ENCODE data around the gene RNF214. TPM values are rescaled to one million over a fixed set of nuclear protein-coding genes. Genes with fewer than 3 reads are reported as not detected.
"Not testable (repeated sequence)": the region's sequence is repeated elsewhere in the genome, so short reads cannot be mapped to it uniquely, and the experiment has no call there.

Gene RNF214
- 10 to 100 TPM; 14.6 to 21.8 TPM for total RNA-seq

GRCh38 chr11:117232092-117232878, at the start of gene RNF214:
Gene RNF214 (plus strand): TSS chr11:117232671. CDS start chr11:117234273, 1,602 bp downstream.
- peak within 1 kb of the TSS; percentile 81 for H3K4me3 ChIP-seq
- peak within 1 kb of the TSS; percentile 85 to 86 for H3K27ac ChIP-seq
- no peaks in the 10 kb centered on the region for H3K27me3 ChIP-seq (replicated peaks; ENCODE audit: insufficient read depth)
- peak; percentile 87 for TF ChIP-seq CTCF (IDR thresholded peaks at IDR 0.05)
- no peak for DNase-seq (ENCODE audit: low spot score)
- peak; percentile 66 for ATAC-seq (ENCODE audit: insufficient number of reproducible peaks, low FRiP score, low read depth)
- H3K4me1 ChIP-seq (ENCODE audit: control insufficient read depth in 1 of 2, low read depth in 2 of 2), result peaks cover 7 to 30% of the 10 kb centered on the region in 2 donors
- H3K9me3 ChIP-seq, result no peaks in the 10 kb centered on the region
- peaks cover 24% of the 10 kb centered on the region for H3K36me3 ChIP-seq

- H3K9me3 ChIP-seq; ATAC-seq (ENCODE audit: insufficient number of reproducible peaks, low FRiP score, low read depth); DNase-seq (ENCODE audit: low spot score); H3K4me3 ChIP-seq; H3K27ac ChIP-seq; H3K27me3 ChIP-seq (replicated peaks; ENCODE audit: insufficient read depth): not testable (repeated sequence)
- peaks cover 21 to 24% of the 10 kb centered on the region in 2 donors for H3K4me1 ChIP-seq (ENCODE audit: control insufficient read depth in 1 of 2, low read depth in 2 of 2)
- peaks cover 23% of the 10 kb centered on the region for H3K36me3 ChIP-seq
These were observed 49.3 kb upstream of the RNF214 start for GRCh38 chr11:117183178-117183577.

- H3K27me3 ChIP-seq (replicated peaks; ENCODE audit: insufficient read depth), result no peaks in the 10 kb centered on the region
- no peak for ATAC-seq (ENCODE audit: insufficient number of reproducible peaks, low FRiP score, low read depth)
- H3K27ac ChIP-seq, result no peak overlapping the region
- no peak overlapping the region for H3K4me3 ChIP-seq
- peaks cover 29% of the 10 kb centered on the region for H3K36me3 ChIP-seq
- peaks cover 20 to 22% of the 10 kb centered on the region in 2 donors for H3K4me1 ChIP-seq (ENCODE audit: control insufficient read depth in 1 of 2, low read depth in 2 of 2)
- DNase-seq (ENCODE audit: low spot score), result no peak
- H3K9me3 ChIP-seq, result no peaks in the 10 kb centered on the region
- TF ChIP-seq CTCF (IDR thresholded peaks at IDR 0.05), result no peak
These were observed 48.6 kb upstream of the RNF214 start for GRCh38 chr11:117183724-117184349.

- TF ChIP-seq CTCF (IDR thresholded peaks at IDR 0.05), result no peak
- Histone ChIP-seq H3K4me3 (no peak overlapping the region), H3K36me3 (peaks cover 46% of the 10 kb centered on the region), H3K27ac (no peak overlapping the region), H3K9me3 (no peaks in the 10 kb centered on the region), H3K27me3 (replicated peaks; ENCODE audit: insufficient read depth) (no peaks in the 10 kb centered on the region), H3K4me1 (ENCODE audit: control insufficient read depth in 1 of 2, low read depth in 2 of 2) (peaks cover 6 to 9% of the 10 kb centered on the region in 2 donors)
- no peak for ATAC-seq (ENCODE audit: insufficient number of reproducible peaks, low FRiP score, low read depth)
- no peak for DNase-seq (ENCODE audit: low spot score)
These were observed 46.6 kb upstream of the RNF214 start for GRCh38 chr11:117185736-117186430.

GRCh38 chr11:117186431-117186761, 46.1 kb upstream of the RNF214 start:
- no peak for DNase-seq (ENCODE audit: low spot score)
- Histone ChIP-seq H3K4me3 (no peak overlapping the region), H3K9me3 (no peaks in the 10 kb centered on the region), H3K27ac (no peak overlapping the region), H3K4me1 (ENCODE audit: control insufficient read depth in 1 of 2, low read depth in 2 of 2) (peaks cover 4% of the 10 kb centered on the region in 2 donors), H3K27me3 (replicated peaks; ENCODE audit: insufficient read depth) (no peaks in the 10 kb centered on the region), H3K36me3 (peaks cover 46% of the 10 kb centered on the region)
- no peak for TF ChIP-seq CTCF (IDR thresholded peaks at IDR 0.05)
- no peak for ATAC-seq (ENCODE audit: insufficient number of reproducible peaks, low FRiP score, low read depth)
